Neuronal stem cell (in vitro differentiated cells): ENCODE measurements around the gene ZNF384.

Experiments
- DNase-seq: peaks from one replicate; pipeline ENCODE4 v3.0.0-alpha.2; 2013; ENCODE audit warnings: low spot score
- H2AFZ ChIP-seq: one replicate; pipeline ENCODE4 v1.6.1; 2013; ENCODE audit warnings: mild to moderate bottlenecking, low read length, inconsistent platforms
- H2AK5ac ChIP-seq: 2 replicates; pipeline ENCODE4 v1.6.1; 2013; ENCODE audit warnings: low read depth, mild to moderate bottlenecking, inconsistent platforms, low read length, moderate library complexity, mixed read lengths
- H2BK120ac ChIP-seq: 2 replicates; pipeline ENCODE4 v1.6.1; 2013; ENCODE audit warnings: low read depth, mild to moderate bottlenecking, inconsistent platforms, low read length, moderate library complexity, mixed read lengths
- H2BK12ac ChIP-seq: one replicate; pipeline ENCODE4 v1.6.1; 2013; ENCODE audit warnings: low read length, inconsistent platforms
- H2BK15ac ChIP-seq: 2 replicates; pipeline ENCODE4 v1.6.1; 2013; ENCODE audit warnings: mild to moderate bottlenecking, low read length, inconsistent platforms, mixed read lengths
- H2BK5ac ChIP-seq: one replicate; pipeline ENCODE4 v1.6.1; 2013; ENCODE audit warnings: inconsistent platforms, mild to moderate bottlenecking, low read length, moderate library complexity
- H3K14ac ChIP-seq: one replicate; pipeline ENCODE4 v1.6.1; 2013; ENCODE audit warnings: low read length, inconsistent platforms
- H3K18ac ChIP-seq: 2 replicates; pipeline ENCODE4 v1.6.1; 2013; ENCODE audit warnings: low read length, inconsistent platforms
- H3K23ac ChIP-seq: 2 replicates; pipeline ENCODE4 v1.6.1; 2013; ENCODE audit warnings: low read depth, mild to moderate bottlenecking, mixed read lengths, low read length, inconsistent platforms; ENCODE audit not compliant: poor library complexity
- H3K27ac ChIP-seq: replicated peaks from 3 replicates; pipeline ENCODE4 v1.5.1; 2013; ENCODE audit warnings: low read length, inconsistent platforms
- H3K27me3 ChIP-seq, 3 experiments: 2 replicates each; pipeline ENCODE4 v1.6.1; 2013; ENCODE audit warnings: low read length in 3 of 3, mild to moderate bottlenecking in 2 of 3, inconsistent platforms in 1 of 3, low read depth in 1 of 3, mixed read lengths in 1 of 3, moderate library complexity in 1 of 3; ENCODE audit not compliant: control insufficient read depth in 3 of 3, insufficient read depth in 3 of 3
- H3K36me3 ChIP-seq, 2 donors: replicated peaks in 1 of 2; 2 replicates each; pipeline ENCODE4 v1.6.1; 2013; ENCODE audit warnings: low read length in 2 of 2; ENCODE audit not compliant: control insufficient read depth in 2 of 2, insufficient read depth in 2 of 2
- H3K4ac ChIP-seq: 2 replicates; pipeline ENCODE4 v1.6.1; 2013; ENCODE audit warnings: inconsistent platforms, mild to moderate bottlenecking, low read length, moderate library complexity
- H3K4me1 ChIP-seq, 2 donors: 1 replicate in 1 of 2; 2 replicates in 1 of 2; pipeline ENCODE4 v1.6.1; 2013; ENCODE audit warnings: low read length in 2 of 2, low read depth in 1 of 2; ENCODE audit not compliant: control insufficient read depth in 2 of 2, insufficient read depth in 1 of 2
- H3K4me2 ChIP-seq: one replicate; pipeline ENCODE4 v1.6.1; 2013; ENCODE audit warnings: mild to moderate bottlenecking, low read length, inconsistent platforms; ENCODE audit not compliant: insufficient read depth, poor library complexity, severe bottlenecking
- H3K4me3 ChIP-seq, 2 donors: 2 replicates each; pipeline ENCODE4 v1.5.1; 2013; ENCODE audit warnings: low read length in 2 of 2, mild to moderate bottlenecking in 2 of 2, inconsistent platforms in 1 of 2, moderate library complexity in 1 of 2
- H3K79me1 ChIP-seq: one replicate; pipeline ENCODE4 v1.6.1; 2013; ENCODE audit warnings: low read depth, mild to moderate bottlenecking, inconsistent platforms, low read length, moderate library complexity
- H3K9ac ChIP-seq: one replicate; pipeline ENCODE4 v1.6.1; 2013; ENCODE audit warnings: mild to moderate bottlenecking, low read depth, low read length, inconsistent platforms; ENCODE audit not compliant: poor library complexity
- H3K9me3 ChIP-seq, 2 donors: replicated peaks in 1 of 2; 2 replicates each; pipeline versions ENCODE3 to v1.6.1; 2013; ENCODE audit warnings: low read length in 2 of 2, mild to moderate bottlenecking in 2 of 2, inconsistent platforms in 1 of 2, low read depth in 1 of 2, mixed read lengths in 1 of 2, moderate library complexity in 1 of 2; ENCODE audit not compliant: control insufficient read depth in 2 of 2, insufficient read depth in 1 of 2
- H4K8ac ChIP-seq: one replicate; pipeline ENCODE4 v1.6.1; 2013; ENCODE audit warnings: low read depth, mild to moderate bottlenecking, inconsistent platforms, low read length, moderate library complexity
- H4K91ac ChIP-seq: one replicate; pipeline ENCODE4 v1.6.1; 2013; ENCODE audit warnings: low read length, low read depth, mild to moderate bottlenecking, inconsistent platforms; ENCODE audit not compliant: poor library complexity
- WGBS, 2 donors: extraction: QIAGEN DNeasy Blood & Tissue Kit; methylation state at CpG; one replicate each; pipeline ENCODE4 v1.1.7; 2013; ENCODE audit warnings: missing lambda C conversion rate in 2 of 2, mixed read lengths in 1 of 2; ENCODE audit not compliant: insufficient read length in 2 of 2, insufficient replicate concordance in 1 of 2; ENCODE audit errors: extremely low coverage in 2 of 2; 5-methylcytosine and 5-hydroxymethylcytosine counted together

Gene ZNF384

GRCh38 chr12:6734506-6735387 lies 45.6 kb upstream of the ZNF384 start:
- Histone ChIP-seq H3K27ac (no peak overlapping the region), H2BK5ac (no peak overlapping the region), H3K23ac (no peak overlapping the region), H2BK120ac (no peak overlapping the region), H2BK15ac (no peak overlapping the region), H3K4me1 (peaks cover 0 to 8% of the 10 kb centered on the region in 2 donors), H3K18ac (no peak overlapping the region), H3K9me3 (no peaks in the 10 kb centered on the region), H3K14ac (no peak overlapping the region), H3K36me3 (peaks cover 19 to 32% of the 10 kb centered on the region in 2 donors), H3K4me2 (no peak overlapping the region), H3K4me3 (no peak overlapping the region), H2AK5ac (no peak overlapping the region), H2BK12ac (no peak overlapping the region), H2AFZ (no peak overlapping the region), H3K4ac (no peak overlapping the region), H3K79me1 (peaks cover 1% of the 10 kb centered on the region), H4K91ac (no peak overlapping the region), H4K8ac (no peak overlapping the region), H3K27me3 (no peaks in the 10 kb centered on the region), H3K9ac (no peak overlapping the region)
- WGBS, 2 donors, result no CpG with 5 or more reads among the region's 10 CpGs
- DNase-seq, result no peak

- no peak overlapping the region for H2BK5ac ChIP-seq
- no peak overlapping the region for H3K18ac ChIP-seq
- peaks cover 0 to 3% of the 10 kb centered on the region in 2 donors for H3K4me1 ChIP-seq
- no peak overlapping the region for H4K91ac ChIP-seq
- H2BK15ac ChIP-seq, result no peak overlapping the region
- H3K4me3 ChIP-seq, result no peak overlapping the region
- no peaks in the 10 kb centered on the region for H3K27me3 ChIP-seq
- H2AFZ ChIP-seq, result no peak overlapping the region
- H3K27ac ChIP-seq, result no peak overlapping the region
- no peak overlapping the region for H3K9ac ChIP-seq
- peaks cover 2% of the 10 kb centered on the region for H3K79me1 ChIP-seq
- H3K9me3 ChIP-seq, result no peaks in the 10 kb centered on the region
- WGBS, 2 donors, result no CpG with 5 or more reads among the region's 8 CpGs
- H2AK5ac ChIP-seq, result no peak overlapping the region
- no peak overlapping the region for H3K4me2 ChIP-seq
- H2BK120ac ChIP-seq, result no peak overlapping the region
- peaks cover 29 to 64% of the 10 kb centered on the region in 2 donors for H3K36me3 ChIP-seq
- DNase-seq, result no peak
- H3K23ac ChIP-seq, result no peak overlapping the region
- H2BK12ac ChIP-seq, result no peak overlapping the region
- H3K4ac ChIP-seq, result no peak overlapping the region
- peak overlapping the region; percentile 25 for H4K8ac ChIP-seq
- no peak overlapping the region for H3K14ac ChIP-seq
Observed at GRCh38 chr12:6730169-6730568, 41.0 kb upstream of the ZNF384 start.

- Histone ChIP-seq H2BK120ac (no peak overlapping the region), H4K8ac (no peak overlapping the region), H3K79me1 (peaks cover 2% of the 10 kb centered on the region), H2BK12ac (no peak overlapping the region), H4K91ac (peak overlapping the region; percentile 64), H3K4ac (no peak overlapping the region), H2BK15ac (no peak overlapping the region), H2AK5ac (peak overlapping the region; percentile 72), H3K36me3 (peaks cover 29 to 62% of the 10 kb centered on the region in 2 donors), H3K27ac (no peak overlapping the region), H3K4me3 (peak overlapping the region in 1 of 2 donors; percentile 11), H2AFZ (no peak overlapping the region), H3K18ac (no peak overlapping the region), H3K27me3 (no peaks in the 10 kb centered on the region), H3K9me3 (no peaks in the 10 kb centered on the region), H3K4me1 (peaks cover 3 to 5% of the 10 kb centered on the region in 2 donors), H3K4me2 (no peak overlapping the region), H2BK5ac (no peak overlapping the region), H3K23ac (peak overlapping the region; percentile 52), H3K9ac (peak overlapping the region; percentile 3), H3K14ac (no peak overlapping the region)
- DNase-seq, result no peak
- no CpG with 5 or more reads among the region's 18 CpGs for WGBS, 2 donors
Observed at GRCh38 chr12:6729186-6729585, 40.0 kb upstream of the ZNF384 start.

GRCh38 chr12:6725350-6725749 lies 36.2 kb upstream of the ZNF384 start:
- Histone ChIP-seq H3K4ac (no peak overlapping the region), H3K23ac (no peak overlapping the region), H3K27ac (no peak overlapping the region), H3K27me3 (no peaks in the 10 kb centered on the region), H3K14ac (no peak overlapping the region), H2BK5ac (no peak overlapping the region), H3K36me3 (peaks cover 14 to 38% of the 10 kb centered on the region in 2 donors), H2BK12ac (no peak overlapping the region), H3K79me1 (peaks cover 1% of the 10 kb centered on the region), H2AFZ (no peak overlapping the region), H2BK15ac (no peak overlapping the region), H2AK5ac (no peak overlapping the region), H2BK120ac (no peak overlapping the region), H3K4me1 (peaks cover 3 to 5% of the 10 kb centered on the region in 2 donors), H3K9ac (no peak overlapping the region), H4K91ac (no peak overlapping the region), H3K18ac (no peak overlapping the region), H3K4me2 (no peak overlapping the region), H4K8ac (no peak overlapping the region), H3K4me3 (no peak overlapping the region), H3K9me3 (no peaks in the 10 kb centered on the region)
- WGBS, 2 donors, result no CpG with 5 or more reads among the region's 7 CpGs
- no peak for DNase-seq
